Activated naive CD4-positive, alpha-beta T cell treated with anti-CD3 and anti-CD28 coated beads, Interleukin-2, amount 50 U/mL, for 24 hours (primary cell): ENCODE data around the gene CD52.
"Not testable (repeated sequence)": the region's sequence is repeated elsewhere in the genome, so short reads cannot be mapped to it uniquely, and the experiment has no call there.

Experiments used
- H3K27ac Mint-ChIP-seq: one replicate; pipeline ENCODE4 v1.8.0; 2021; ENCODE audit warnings: mild to moderate bottlenecking, mixed read lengths
- H3K27me3 Mint-ChIP-seq: one replicate; pipeline ENCODE4 v1.8.0; 2021; ENCODE audit warnings: mixed read lengths
- H3K36me3 Mint-ChIP-seq: one replicate; pipeline ENCODE4 v1.8.0; 2021; ENCODE audit warnings: mixed read lengths
- H3K4me1 Mint-ChIP-seq: one replicate; pipeline ENCODE4 v1.8.0; 2021; ENCODE audit warnings: mixed read lengths
- H3K4me3 Mint-ChIP-seq: one replicate; pipeline ENCODE4 v1.8.0; 2021; ENCODE audit warnings: mild to moderate bottlenecking, mixed read lengths
- H3K9me3 Mint-ChIP-seq: one replicate; pipeline ENCODE4 v1.8.0; 2021; ENCODE audit warnings: mixed read lengths

The CD52 gene

GRCh38 chr1:26329380-26329779 is 11.6 kb downstream of the CD52 start:
- not testable (repeated sequence) for H3K27me3 Mint-ChIP-seq, H3K27ac Mint-ChIP-seq, H3K4me3 Mint-ChIP-seq, H3K4me1 Mint-ChIP-seq, H3K36me3 Mint-ChIP-seq, H3K9me3 Mint-ChIP-seq

GRCh38 chr1:26330276-26330675 is 12.5 kb downstream of the CD52 start:
- Mint-ChIP-seq H3K9me3 (no peaks in the 10 kb centered on the region), H3K36me3 (no peaks in the 10 kb centered on the region), H3K27ac (no peak overlapping the region), H3K4me1 (peaks cover under 1% of the 10 kb centered on the region), H3K27me3 (no peaks in the 10 kb centered on the region), H3K4me3 (no peak overlapping the region)

GRCh38 chr1:26333312-26333711 is 15.6 kb downstream of the CD52 start:
- H3K27ac Mint-ChIP-seq, H3K9me3 Mint-ChIP-seq: not testable (repeated sequence)

GRCh38 chr1:26335774-26336476 is 18.2 kb downstream of the CD52 start:
- Mint-ChIP-seq H3K4me3 (peak overlapping the region; percentile 90), H3K27me3 (no peaks in the 10 kb centered on the region), H3K27ac (peak overlapping the region; percentile 4), H3K4me1 (peaks cover 10% of the 10 kb centered on the region), H3K9me3 (no peaks in the 10 kb centered on the region), H3K36me3 (no peaks in the 10 kb centered on the region)

More at GRCh38 chr1:26333312-26333711, 15.6 kb downstream of the CD52 start:
- not testable (repeated sequence) for H3K4me1 Mint-ChIP-seq, H3K27me3 Mint-ChIP-seq, H3K4me3 Mint-ChIP-seq, H3K36me3 Mint-ChIP-seq

- Mint-ChIP-seq H3K4me1 (peaks cover 10% of the 10 kb centered on the region), H3K36me3 (no peaks in the 10 kb centered on the region), H3K4me3 (peak overlapping the region; percentile 90), H3K27ac (no peak overlapping the region), H3K9me3 (no peaks in the 10 kb centered on the region), H3K27me3 (no peaks in the 10 kb centered on the region)
Observed at GRCh38 chr1:26336477-26337205, 18.9 kb downstream of the CD52 start.

- Mint-ChIP-seq H3K27ac (no peak overlapping the region), H3K4me3 (peak overlapping the region; percentile 59), H3K4me1 (peaks cover 10% of the 10 kb centered on the region), H3K9me3 (no peaks in the 10 kb centered on the region), H3K36me3 (no peaks in the 10 kb centered on the region), H3K27me3 (no peaks in the 10 kb centered on the region)
Observed at GRCh38 chr1:26337206-26337535, 19.4 kb downstream of the CD52 start.

GRCh38 chr1:26337625-26338024 is 19.9 kb downstream of the CD52 start:
- Mint-ChIP-seq H3K36me3 (no peaks in the 10 kb centered on the region), H3K27me3 (no peaks in the 10 kb centered on the region), H3K4me1 (peaks cover 10% of the 10 kb centered on the region), H3K27ac (peak overlapping the region; percentile 59), H3K9me3 (no peaks in the 10 kb centered on the region), H3K4me3 (peak overlapping the region; percentile 39)

GRCh38 chr1:26338670-26339069 is 20.9 kb downstream of the CD52 start:
- H3K4me3 Mint-ChIP-seq = no peak overlapping the region
- no peak overlapping the region for H3K27ac Mint-ChIP-seq
- no peaks in the 10 kb centered on the region for H3K27me3 Mint-ChIP-seq
- no peaks in the 10 kb centered on the region for H3K9me3 Mint-ChIP-seq
- H3K4me1 Mint-ChIP-seq = peaks cover 10% of the 10 kb centered on the region
- H3K36me3 Mint-ChIP-seq = no peaks in the 10 kb centered on the region

GRCh38 chr1:26340047-26340481 is 22.3 kb downstream of the CD52 start:
- peaks cover 10% of the 10 kb centered on the region for H3K4me1 Mint-ChIP-seq
- no peaks in the 10 kb centered on the region for H3K9me3 Mint-ChIP-seq
- no peaks in the 10 kb centered on the region for H3K36me3 Mint-ChIP-seq
- H3K27me3 Mint-ChIP-seq = no peaks in the 10 kb centered on the region
- H3K4me3 Mint-ChIP-seq = no peak overlapping the region
- no peak overlapping the region for H3K27ac Mint-ChIP-seq

- Mint-ChIP-seq H3K4me3 (no peak overlapping the region), H3K27ac (no peak overlapping the region), H3K4me1 (no peaks in the 10 kb centered on the region), H3K27me3 (no peaks in the 10 kb centered on the region), H3K9me3 (no peaks in the 10 kb centered on the region), H3K36me3 (no peaks in the 10 kb centered on the region)
Observed at GRCh38 chr1:26344147-26344920, 26.6 kb downstream of the CD52 start.

- Mint-ChIP-seq H3K27ac (no peak overlapping the region), H3K27me3 (no peaks in the 10 kb centered on the region), H3K4me1 (no peaks in the 10 kb centered on the region), H3K4me3 (no peak overlapping the region), H3K36me3 (no peaks in the 10 kb centered on the region), H3K9me3 (no peaks in the 10 kb centered on the region)
Observed at GRCh38 chr1:26345718-26346117, 28.0 kb downstream of the CD52 start.

- H3K27ac Mint-ChIP-seq = no peak overlapping the region
- no peaks in the 10 kb centered on the region for H3K27me3 Mint-ChIP-seq
- no peaks in the 10 kb centered on the region for H3K4me1 Mint-ChIP-seq
- H3K9me3 Mint-ChIP-seq = no peaks in the 10 kb centered on the region
- H3K4me3 Mint-ChIP-seq = no peak overlapping the region
- no peaks in the 10 kb centered on the region for H3K36me3 Mint-ChIP-seq
Observed at GRCh38 chr1:26346274-26347033, 28.7 kb downstream of the CD52 start.

- H3K27me3 Mint-ChIP-seq = no peaks in the 10 kb centered on the region
- H3K36me3 Mint-ChIP-seq = no peaks in the 10 kb centered on the region
- H3K9me3 Mint-ChIP-seq = no peaks in the 10 kb centered on the region
- H3K27ac Mint-ChIP-seq = peak overlapping the region; percentile 17
- H3K4me1 Mint-ChIP-seq = no peaks in the 10 kb centered on the region
- H3K4me3 Mint-ChIP-seq = no peak overlapping the region
Observed at GRCh38 chr1:26349188-26349876, 31.6 kb downstream of the CD52 start.

GRCh38 chr1:26349877-26350244 is 32.1 kb downstream of the CD52 start:
- H3K4me3 Mint-ChIP-seq = no peak overlapping the region
- no peak overlapping the region for H3K27ac Mint-ChIP-seq
- H3K27me3 Mint-ChIP-seq = no peaks in the 10 kb centered on the region
- no peaks in the 10 kb centered on the region for H3K9me3 Mint-ChIP-seq
- H3K4me1 Mint-ChIP-seq = no peaks in the 10 kb centered on the region
- H3K36me3 Mint-ChIP-seq = no peaks in the 10 kb centered on the region

GRCh38 chr1:26350343-26350700 is 32.6 kb downstream of the CD52 start:
- Mint-ChIP-seq H3K4me1 (no peaks in the 10 kb centered on the region), H3K4me3 (no peak overlapping the region), H3K27me3 (no peaks in the 10 kb centered on the region), H3K9me3 (no peaks in the 10 kb centered on the region), H3K36me3 (no peaks in the 10 kb centered on the region), H3K27ac (no peak overlapping the region)
